NT2/D1 (cell line): ENCODE data around the gene FAM89B.

ENCODE experiments used
- DNase-seq: peaks from one replicate; pipeline ENCODE4 v3.0.0-alpha.2; 2011; ENCODE audit warnings: low read depth, low spot score
- H3K27me3 ChIP-seq: 2 replicates; pipeline ENCODE4 v1.6.0; 2011; ENCODE audit warnings: mild to moderate bottlenecking; ENCODE audit not compliant: insufficient read length, insufficient read depth
- H3K36me3 ChIP-seq: 2 replicates; pipeline ENCODE4 v1.6.1; 2011; ENCODE audit warnings: mild to moderate bottlenecking, low read length, mixed read lengths; ENCODE audit not compliant: insufficient read depth, insufficient read length
- H3K4me1 ChIP-seq: 2 replicates; pipeline ENCODE4 v1.5.1; 2011; ENCODE audit not compliant: insufficient read depth, insufficient read length
- H3K4me3 ChIP-seq: 2 replicates; pipeline ENCODE4 v1.5.1; 2011; ENCODE audit warnings: low read depth; ENCODE audit not compliant: insufficient read length
- H3K9ac ChIP-seq: 2 replicates; pipeline ENCODE4 v1.6.0; 2011; ENCODE audit warnings: low read depth; ENCODE audit not compliant: insufficient read length
- H3K9me3 ChIP-seq: 2 replicates; pipeline ENCODE4 v1.5.1; 2011; ENCODE audit warnings: mild to moderate bottlenecking, low read length; ENCODE audit not compliant: insufficient read depth
- SUZ12 ChIP-seq: IDR thresholded peaks from 2 replicates; pipeline ENCODE4 v1.6.1; 2011; ENCODE audit not compliant: insufficient read length, insufficient read depth; ENCODE audit errors: extremely low read depth
- YY1 ChIP-seq: IDR thresholded peaks from 2 replicates; pipeline ENCODE4 v1.6.1; 2011; ENCODE audit not compliant: insufficient read length, insufficient read depth
- ZNF274 ChIP-seq: IDR thresholded peaks from 2 replicates; pipeline ENCODE4 v1.6.1; 2011; ENCODE audit warnings: mild to moderate bottlenecking, low read depth, low read length

The FAM89B gene

DNA sequence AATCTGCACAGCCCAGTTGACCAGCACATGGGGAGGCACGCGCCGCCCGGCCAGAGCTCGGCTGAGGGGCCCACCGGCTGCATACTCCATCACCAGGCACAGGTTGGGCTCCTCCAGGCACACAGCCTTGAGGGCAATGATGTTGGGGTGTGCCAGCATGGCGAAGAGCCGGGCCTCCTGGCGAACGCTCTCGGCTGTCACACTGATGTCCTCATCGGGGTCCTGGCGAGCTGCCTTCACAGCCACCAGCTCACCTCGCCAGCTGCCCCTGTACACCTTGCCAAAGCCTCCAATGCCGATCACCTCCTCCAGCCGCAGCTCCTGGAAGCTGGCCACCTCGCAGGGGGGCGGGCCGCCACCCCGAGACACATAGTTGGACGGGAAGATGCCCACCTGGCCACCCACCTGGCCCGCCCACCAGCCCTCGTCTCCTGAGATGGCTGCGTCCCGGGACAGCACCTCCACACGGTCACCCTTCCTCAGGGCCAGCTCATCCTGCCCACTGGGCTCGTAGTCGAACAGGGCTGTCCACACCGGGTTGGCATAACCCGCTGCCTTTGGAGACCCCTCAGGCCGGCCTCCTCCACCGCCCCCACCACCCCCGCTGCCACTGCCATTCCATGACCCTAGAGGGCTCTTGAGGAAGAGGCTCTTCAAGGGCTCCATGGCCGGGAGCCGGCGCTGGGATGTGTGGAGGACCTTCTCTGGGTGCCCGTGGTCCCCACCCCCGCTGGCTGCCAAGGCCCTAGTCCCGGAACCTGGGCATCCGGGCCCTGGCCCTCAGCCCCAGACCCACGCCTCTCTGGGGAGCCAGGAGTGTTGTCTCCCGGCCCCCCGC, 41.0 kb downstream of the FAM89B start:
- peak overlapping the region; percentile 97 for H3K9ac ChIP-seq
- H3K9me3 ChIP-seq: no peaks in the 10 kb centered on the region
- H3K4me1 ChIP-seq: peaks cover 35% of the 10 kb centered on the region
- peak overlapping the region; percentile 94 for H3K4me3 ChIP-seq
- no peak for DNase-seq
- H3K27me3 ChIP-seq: no peaks in the 10 kb centered on the region
- no peak for TF ChIP-seq SUZ12
- TF ChIP-seq YY1: no peak
- no peak for TF ChIP-seq ZNF274
- H3K36me3 ChIP-seq: peaks cover 66% of the 10 kb centered on the region

DNA sequence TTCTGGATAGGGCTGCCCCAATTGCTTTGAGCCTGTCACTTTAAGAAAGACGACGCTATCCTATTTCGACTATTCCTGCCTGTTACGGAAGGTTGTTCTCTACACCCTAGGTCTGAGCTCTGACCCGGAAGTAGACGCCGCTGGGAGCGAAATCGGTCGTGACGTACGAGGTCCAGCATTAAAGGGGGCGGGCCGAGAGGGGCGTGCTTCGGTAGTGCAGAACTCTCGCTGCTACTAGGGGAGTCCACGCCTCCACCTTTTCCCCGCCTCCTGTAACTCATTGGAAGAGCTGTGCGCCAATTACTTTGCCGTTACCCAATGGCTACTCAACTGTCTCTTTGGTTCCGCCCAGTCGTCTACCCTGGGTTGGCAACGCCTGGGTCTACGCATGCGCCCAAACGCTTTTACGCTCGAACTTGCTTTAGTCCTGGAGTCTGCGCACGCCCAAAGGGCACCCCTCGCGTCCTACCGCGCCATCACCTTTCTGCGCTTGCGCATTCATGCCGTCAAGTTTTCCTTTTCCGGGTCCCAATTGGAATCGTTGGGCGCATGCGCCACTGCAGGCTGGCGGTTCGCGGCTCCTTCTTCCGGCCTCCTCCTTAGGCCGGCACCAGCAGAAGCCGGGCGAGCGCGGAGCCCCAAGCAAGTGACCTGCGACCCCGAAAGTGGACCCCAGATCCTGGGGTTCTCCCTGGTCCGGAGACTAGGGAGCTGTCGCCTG, 43.1 kb downstream of the FAM89B start, which contains the start of gene PCNX3:
TSS of gene PCNX3 (plus strand) at position 548 of the 721 bp plus-strand sequence. CDS start 536 bp downstream, outside the sequence.
- H3K4me3 ChIP-seq: peak within 1 kb of the TSS; percentile 94
- TF ChIP-seq ZNF274 (no peak), YY1 (no peak), SUZ12 (no peak)
- H3K27me3 ChIP-seq: no peaks in the 10 kb centered on the region
- peaks cover 70% of the 10 kb centered on the region for H3K36me3 ChIP-seq
- H3K9me3 ChIP-seq: no peaks in the 10 kb centered on the region
- peak; percentile 100 for DNase-seq
- peak within 1 kb of the TSS; percentile 98 for H3K9ac ChIP-seq
- H3K4me1 ChIP-seq: peaks cover 39% of the 10 kb centered on the region

DNA sequence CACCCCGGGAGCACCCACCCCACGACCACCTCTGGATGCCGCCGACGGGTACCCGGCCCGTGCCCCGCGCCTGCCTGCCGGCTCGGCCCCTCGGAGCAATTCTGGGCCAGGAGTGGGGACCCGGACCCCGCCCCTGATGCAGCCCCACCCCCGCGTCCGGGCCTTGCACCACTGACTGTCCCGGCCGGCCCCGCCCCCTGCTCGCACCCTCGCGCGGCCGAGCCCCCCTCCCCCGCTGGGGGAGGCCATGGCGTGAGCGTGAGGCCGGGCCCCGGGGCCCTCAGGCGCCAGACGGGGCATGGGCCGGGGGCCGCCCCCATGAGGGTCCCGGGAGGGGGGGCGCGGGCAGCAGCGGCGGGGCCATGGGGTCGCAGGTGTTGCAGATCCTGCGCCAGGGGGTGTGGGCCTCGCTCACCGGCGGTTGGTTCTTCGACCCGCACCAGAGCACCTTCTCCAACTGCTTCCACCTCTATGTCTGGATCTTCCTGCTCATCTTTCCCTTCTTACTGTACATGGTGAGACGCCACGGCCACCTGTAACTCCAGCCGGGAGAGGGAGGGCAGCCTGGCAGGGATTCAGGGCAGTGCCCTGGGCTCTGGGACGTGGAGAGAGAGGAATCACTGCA, 43.7 kb downstream of the FAM89B start:
- Histone ChIP-seq H3K9ac (peak overlapping the region; percentile 98), H3K9me3 (no peaks in the 10 kb centered on the region), H3K27me3 (no peaks in the 10 kb centered on the region), H3K4me1 (peaks cover 38% of the 10 kb centered on the region), H3K36me3 (peaks cover 70% of the 10 kb centered on the region), H3K4me3 (peak overlapping the region; percentile 87)
- DNase-seq: no peak
- TF ChIP-seq ZNF274: no peak
- TF ChIP-seq SUZ12: no peak
- no peak for TF ChIP-seq YY1

DNA sequence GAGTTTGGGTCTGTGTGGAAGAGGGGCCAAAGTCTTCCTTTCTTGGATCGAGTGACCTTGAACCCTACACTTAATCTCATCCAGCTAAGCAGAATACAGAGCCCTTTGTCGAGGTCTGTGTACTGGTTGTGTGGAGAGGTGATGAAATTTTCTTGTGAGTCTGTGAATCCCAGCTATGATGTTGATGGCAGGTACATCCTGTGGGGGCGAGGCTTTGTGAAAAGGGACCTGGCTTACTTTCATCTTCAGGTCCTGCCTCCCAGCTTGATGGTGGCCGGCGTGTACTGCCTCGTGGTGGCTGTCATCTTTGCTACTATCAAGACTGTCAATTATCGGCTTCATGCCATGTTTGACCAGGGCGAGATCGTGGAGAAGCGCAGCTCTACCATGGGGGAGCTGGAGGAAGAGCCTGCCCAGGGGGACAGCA, 44.2 kb downstream of the FAM89B start:
- TF ChIP-seq SUZ12: no peak
- no peak for TF ChIP-seq ZNF274
- no peak for TF ChIP-seq YY1
- Histone ChIP-seq H3K9ac (peak overlapping the region; percentile 98), H3K27me3 (no peaks in the 10 kb centered on the region), H3K4me3 (peak overlapping the region; percentile 87), H3K9me3 (no peaks in the 10 kb centered on the region), H3K4me1 (peaks cover 35% of the 10 kb centered on the region), H3K36me3 (peaks cover 72% of the 10 kb centered on the region)
- no peak for DNase-seq

DNA sequence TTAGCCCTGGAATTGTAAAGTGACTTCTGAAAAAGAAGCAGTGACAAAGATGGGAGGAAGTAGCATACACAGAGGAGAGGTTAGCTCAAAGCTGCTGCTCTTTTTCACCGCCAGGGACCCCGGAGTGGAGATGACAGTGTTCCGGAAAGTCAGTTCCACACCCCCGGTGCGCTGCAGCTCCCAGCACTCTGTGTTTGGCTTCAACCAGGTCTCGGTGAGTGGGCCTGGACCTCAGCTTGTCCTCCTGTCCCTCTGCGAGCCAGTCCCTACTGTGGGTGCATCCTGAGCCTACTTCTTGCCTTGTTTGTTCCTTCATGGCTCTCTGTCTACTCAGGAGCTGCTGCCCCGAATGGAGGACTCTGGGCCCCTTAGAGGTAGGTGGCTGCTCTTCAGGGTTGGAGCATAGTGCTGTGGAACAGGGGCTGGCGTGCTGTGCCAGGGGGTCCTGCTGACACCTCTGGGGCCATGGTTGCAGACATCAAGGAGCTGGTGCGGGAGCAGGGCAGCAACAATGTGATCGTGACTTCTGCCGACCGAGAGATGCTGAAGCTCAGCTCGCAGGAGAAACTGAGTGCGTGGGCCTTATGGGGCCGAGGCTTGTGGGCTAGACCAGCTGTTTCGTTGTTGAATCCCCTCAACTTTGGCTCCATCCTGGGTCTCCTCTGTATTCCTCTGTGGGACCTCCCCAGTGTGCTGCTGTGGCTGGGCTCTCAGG, 45.0 kb downstream of the FAM89B start:
- peaks cover 72% of the 10 kb centered on the region for H3K36me3 ChIP-seq
- peaks cover 28% of the 10 kb centered on the region for H3K4me1 ChIP-seq
- H3K9ac ChIP-seq: peak overlapping the region; percentile 98
- no peak for DNase-seq
- no peaks in the 10 kb centered on the region for H3K27me3 ChIP-seq
- no peaks in the 10 kb centered on the region for H3K9me3 ChIP-seq
- TF ChIP-seq SUZ12 (no peak), ZNF274 (no peak), YY1 (no peak)
- H3K4me3 ChIP-seq: no peak overlapping the region

DNA sequence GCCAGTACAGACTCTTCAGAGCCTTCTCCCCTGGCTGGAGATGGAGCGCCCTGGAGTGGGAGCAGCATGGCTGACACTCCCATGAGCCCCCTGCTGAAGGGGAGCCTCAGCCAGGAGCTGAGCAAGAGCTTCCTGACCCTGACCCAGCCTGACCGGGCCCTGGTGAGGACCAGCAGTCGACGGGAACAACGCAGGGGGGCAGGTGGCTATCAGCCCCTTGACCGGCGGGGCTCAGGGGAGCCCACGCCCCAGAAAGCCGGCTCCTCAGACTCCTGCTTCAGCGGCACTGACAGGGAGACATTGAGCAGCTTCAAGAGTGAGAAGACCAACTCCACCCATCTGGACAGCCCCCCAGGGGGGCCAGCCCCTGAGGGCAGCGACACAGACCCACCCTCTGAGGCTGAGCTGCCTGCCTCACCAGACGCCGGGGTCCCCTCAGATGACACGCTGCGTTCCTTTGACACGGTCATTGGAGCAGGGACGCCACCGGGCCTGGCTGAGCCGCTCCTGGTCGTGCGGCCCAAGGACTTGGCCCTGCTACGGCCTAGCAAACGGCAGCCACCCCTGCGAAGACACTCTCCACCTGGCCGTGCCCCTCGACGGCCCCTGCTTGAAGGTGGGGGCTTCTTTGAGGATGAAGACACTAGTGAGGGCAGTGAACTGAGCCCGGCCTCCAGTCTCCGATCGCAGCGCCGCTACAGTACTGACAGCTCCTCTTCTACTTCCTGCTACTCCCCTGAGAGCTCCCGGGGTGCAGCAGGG, 45.8 kb downstream of the FAM89B start:
- Histone ChIP-seq H3K27me3 (no peaks in the 10 kb centered on the region), H3K4me3 (no peak overlapping the region), H3K36me3 (peaks cover 69% of the 10 kb centered on the region), H3K4me1 (peaks cover 19% of the 10 kb centered on the region), H3K9me3 (no peaks in the 10 kb centered on the region), H3K9ac (no peak overlapping the region)
- no peak for TF ChIP-seq ZNF274
- no peak for TF ChIP-seq YY1
- TF ChIP-seq SUZ12: no peak
- no peak for DNase-seq
